Measurements from ENCODE around the gene ADPGK. TPM values are rescaled to one million over a fixed set of nuclear protein-coding genes. Genes with fewer than 3 reads are reported as not detected.

ADPGK gene
- polyA plus RNA-seq, 3 donors, result 138 to 283 (median 152) TPM

DNA sequence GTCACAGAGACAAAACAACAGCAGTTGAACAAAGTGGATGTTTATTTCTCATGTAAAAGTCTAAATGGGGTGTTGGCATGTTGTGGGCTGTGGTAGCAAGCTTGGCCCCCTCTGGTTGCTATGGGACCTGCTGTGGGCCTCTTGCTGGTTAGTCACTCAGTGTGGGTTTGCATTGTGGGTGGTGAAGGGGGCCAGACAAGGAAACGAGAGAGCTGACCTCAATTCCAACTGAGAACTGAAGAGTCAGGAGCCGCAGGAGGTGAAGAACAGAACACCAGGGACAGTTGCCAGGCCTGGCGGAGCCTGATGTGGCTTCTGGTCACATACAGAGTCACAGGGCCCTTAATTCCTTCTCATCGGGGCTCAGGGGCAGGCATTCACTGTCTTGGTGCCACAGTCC is 1.9 kb upstream of the ADPGK start:
- H4K20me1 ChIP-seq (ENCODE audit: insufficient read depth, low read length), result peaks cover 23% of the 10 kb centered on the region
- peaks cover 15 to 16% of the 10 kb centered on the region in 2 donors for H3K36me3 Mint-ChIP-seq
- H3K36me3 ChIP-seq (replicated peaks in 1 of 2; ENCODE audit: control insufficient read depth in 1 of 2, insufficient read depth in 2 of 2, low read length in 2 of 2), result peaks cover 10% of the 10 kb centered on the region in 2 donors
- H2AFZ ChIP-seq (ENCODE audit: insufficient read depth, low read depth, low read length, poor library complexity, severe bottlenecking), result peak overlapping the region; percentile 14
- H3K4me2 ChIP-seq (replicated peaks; ENCODE audit: extremely low read depth, low read length, poor library complexity, severe bottlenecking), result no peak overlapping the region
- no peaks in the 10 kb centered on the region for H3K9me3 Mint-ChIP-seq
- H3K79me2 ChIP-seq (ENCODE audit: insufficient read depth, low read length), result peaks cover 27% of the 10 kb centered on the region
- peak overlapping the region in 6 of 7 donors; percentile 23 to 99 (median 71) for H3K27ac Mint-ChIP-seq
- TF ChIP-seq, protein P1, sequence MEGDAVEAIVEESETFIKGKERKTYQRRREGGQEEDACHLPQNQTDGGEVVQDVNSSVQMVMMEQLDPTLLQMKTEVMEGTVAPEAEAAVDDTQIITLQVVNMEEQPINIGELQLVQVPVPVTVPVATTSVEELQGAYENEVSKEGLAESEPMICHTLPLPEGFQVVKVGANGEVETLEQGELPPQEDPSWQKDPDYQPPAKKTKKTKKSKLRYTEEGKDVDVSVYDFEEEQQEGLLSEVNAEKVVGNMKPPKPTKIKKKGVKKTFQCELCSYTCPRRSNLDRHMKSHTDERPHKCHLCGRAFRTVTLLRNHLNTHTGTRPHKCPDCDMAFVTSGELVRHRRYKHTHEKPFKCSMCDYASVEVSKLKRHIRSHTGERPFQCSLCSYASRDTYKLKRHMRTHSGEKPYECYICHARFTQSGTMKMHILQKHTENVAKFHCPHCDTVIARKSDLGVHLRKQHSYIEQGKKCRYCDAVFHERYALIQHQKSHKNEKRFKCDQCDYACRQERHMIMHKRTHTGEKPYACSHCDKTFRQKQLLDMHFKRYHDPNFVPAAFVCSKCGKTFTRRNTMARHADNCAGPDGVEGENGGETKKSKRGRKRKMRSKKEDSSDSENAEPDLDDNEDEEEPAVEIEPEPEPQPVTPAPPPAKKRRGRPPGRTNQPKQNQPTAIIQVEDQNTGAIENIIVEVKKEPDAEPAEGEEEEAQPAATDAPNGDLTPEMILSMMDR (IDR thresholded peaks at IDR 0.05), result no peak
- 26% methylated on average over 4 of the region's 4 CpGs for WGBS (ENCODE audit: insufficient coverage)
- intact Hi-C loops (cut with micrococcal nuclease), result loop anchor here (10.0 kb wide), 2 partner anchors 311 to 461 kb away; partner anchors contain the start of genes ARIH1 (in 2 of the 2) and CELF6 (in 1 of the 2)
- peak; percentile 24 to 45 (median 37) for DNase-seq
- H3K4me1 Mint-ChIP-seq, result peaks cover 34% of the 10 kb centered on the region
- H3K27ac ChIP-seq (ENCODE audit: low read depth in 1 of 2, low read length in 2 of 2), result peak overlapping the region in 1 of 2 donors; percentile 100
- no peak overlapping the region for H3K9ac ChIP-seq (ENCODE audit: insufficient read depth, low read length, poor library complexity, severe bottlenecking)
- no peak overlapping the region for H3K4me3 ChIP-seq (replicated peaks in 1 of 3; ENCODE audit: low read depth in 2 of 3, low read length in 3 of 3)
- H3K27me3 Mint-ChIP-seq (ENCODE audit: low read depth in 3 of 3), result peaks cover 0 to 2% (median 1%) of the 10 kb centered on the region in 3 donors
- H3K4me1 ChIP-seq (ENCODE audit: control insufficient read depth in 1 of 2, insufficient read depth in 2 of 2, low read length in 2 of 2), result peaks cover 30 to 35% of the 10 kb centered on the region in 2 donors
- peaks cover 0 to 2% of the 10 kb centered on the region in 2 donors for H3K27me3 ChIP-seq (ENCODE audit: control insufficient read depth in 2 of 2, insufficient read depth in 2 of 2, low read length in 2 of 2)
- H3K9me3 ChIP-seq (replicated peaks in 1 of 2; ENCODE audit: control insufficient read depth in 1 of 2, insufficient read depth in 1 of 2, low read length in 2 of 2), result no peaks in the 10 kb centered on the region
- peak overlapping the region in 1 of 2 donors; percentile 5 for H3K4me3 Mint-ChIP-seq

DNA sequence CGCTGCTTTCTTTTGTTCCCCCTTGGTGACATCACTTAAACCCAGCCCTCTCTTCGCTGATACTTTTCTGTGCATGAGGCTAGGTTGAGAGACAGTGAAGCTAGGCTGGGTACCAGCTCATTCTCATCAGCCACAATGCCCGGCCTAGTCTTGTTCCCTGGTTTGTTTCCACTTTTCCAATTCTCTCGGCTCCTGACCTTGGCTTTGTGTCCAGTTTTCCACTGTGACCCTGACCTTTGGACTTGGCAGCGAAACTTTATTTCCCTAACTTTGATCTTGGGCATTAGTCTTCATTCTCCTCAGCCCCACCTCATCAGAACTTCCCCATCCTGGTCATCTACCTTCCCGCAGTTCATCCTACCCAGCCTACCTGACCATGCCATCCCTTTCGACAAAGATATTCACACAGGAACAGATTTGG is 908 bp upstream of the ADPGK start:
- Histone ChIP-seq H3K4me1 (ENCODE audit: control insufficient read depth in 1 of 2, insufficient read depth in 2 of 2, low read length in 2 of 2) (peaks cover 30 to 39% of the 10 kb centered on the region in 2 donors), H4K20me1 (ENCODE audit: insufficient read depth, low read length) (peaks cover 32% of the 10 kb centered on the region), H3K4me3 (replicated peaks in 1 of 3; ENCODE audit: low read depth in 2 of 3, low read length in 3 of 3) (peak overlapping the region; percentile 73 to 91 (median 88)), H3K36me3 (replicated peaks in 1 of 2; ENCODE audit: control insufficient read depth in 1 of 2, insufficient read depth in 2 of 2, low read length in 2 of 2) (peaks cover 19% of the 10 kb centered on the region in 2 donors), H2AFZ (ENCODE audit: insufficient read depth, low read depth, low read length, poor library complexity, severe bottlenecking) (peak overlapping the region; percentile 46), H3K79me2 (ENCODE audit: insufficient read depth, low read length) (peaks cover 37% of the 10 kb centered on the region), H3K27me3 (ENCODE audit: control insufficient read depth in 2 of 2, insufficient read depth in 2 of 2, low read length in 2 of 2) (no peaks in the 10 kb centered on the region), H3K9ac (ENCODE audit: insufficient read depth, low read length, poor library complexity, severe bottlenecking) (peak overlapping the region; percentile 100), H3K4me2 (replicated peaks; ENCODE audit: extremely low read depth, low read length, poor library complexity, severe bottlenecking) (peak overlapping the region; percentile 79), H3K27ac (ENCODE audit: low read depth in 1 of 2, low read length in 2 of 2) (peak overlapping the region; percentile 97 to 100), H3K9me3 (replicated peaks in 1 of 2; ENCODE audit: control insufficient read depth in 1 of 2, insufficient read depth in 1 of 2, low read length in 2 of 2) (no peaks in the 10 kb centered on the region)
- H3K4me1 Mint-ChIP-seq, result peaks cover 43% of the 10 kb centered on the region
- H3K9me3 Mint-ChIP-seq, result no peaks in the 10 kb centered on the region
- TF ChIP-seq, protein P1 (IDR thresholded peaks at IDR 0.05), result no peak
- peak overlapping the region; percentile 88 to 91 for H3K4me3 Mint-ChIP-seq
- 68% methylated on average over 6 of the region's 7 CpGs for WGBS (ENCODE audit: insufficient coverage)
- peaks cover 0 to 2% (median 1%) of the 10 kb centered on the region in 3 donors for H3K27me3 Mint-ChIP-seq (ENCODE audit: low read depth in 3 of 3)
- H3K36me3 Mint-ChIP-seq, result peaks cover 24 to 25% of the 10 kb centered on the region in 2 donors
- intact Hi-C loops (cut with micrococcal nuclease), result loop anchor here (10.0 kb wide), 2 partner anchors 310 to 460 kb away; partner anchors contain the start of genes ARIH1 (in 2 of the 2) and CELF6 (in 1 of the 2)
- DNase-seq, result no peak
- peak overlapping the region; percentile 97 to 100 (median 99) for H3K27ac Mint-ChIP-seq
